Kidney epithelial cell (primary cell): Measurements from ENCODE around the gene MCM3. TPM values are rescaled to one million over a fixed set of nuclear protein-coding genes. Genes with fewer than 3 reads are reported as not detected.

Source experiments
- DNase-seq: peaks from one replicate; pipeline ENCODE4 v3.0.0-alpha.2; 2010; ENCODE audit warnings: low read depth
- H3K27me3 ChIP-seq: 2 replicates; pipeline ENCODE4 v1.6.0; 2011; ENCODE audit warnings: low read length; ENCODE audit not compliant: control insufficient read depth, insufficient read depth
- H3K36me3 ChIP-seq: 2 replicates; pipeline ENCODE4 v1.5.1; 2011; ENCODE audit warnings: low read length; ENCODE audit not compliant: control insufficient read depth, insufficient read depth
- H3K4me3 ChIP-seq: 2 replicates; pipeline ENCODE4 v1.5.1; 2011; ENCODE audit warnings: low read depth, mild to moderate bottlenecking, control low read depth, low read length
- total RNA-seq: library from RNA; depleted of rRNA; stranded (reverse); fragments of >200 nt; gene quantifications from 2 replicates; pipeline ENCODE4 v1.2.3, GENCODE V29; 2015
- TF ChIP-seq, protein P1 (sequence below): IDR thresholded peaks from 2 replicates; pipeline ENCODE4 v1.5.1; 2011; ENCODE audit warnings: mild to moderate bottlenecking, moderate library complexity, low read length, control low read depth, inconsistent platforms; ENCODE audit not compliant: insufficient read depth, poor library complexity, severe bottlenecking

The MCM3 gene
- total RNA-seq, 1 donor from 2014 or later: 37.1 TPM

DNA sequence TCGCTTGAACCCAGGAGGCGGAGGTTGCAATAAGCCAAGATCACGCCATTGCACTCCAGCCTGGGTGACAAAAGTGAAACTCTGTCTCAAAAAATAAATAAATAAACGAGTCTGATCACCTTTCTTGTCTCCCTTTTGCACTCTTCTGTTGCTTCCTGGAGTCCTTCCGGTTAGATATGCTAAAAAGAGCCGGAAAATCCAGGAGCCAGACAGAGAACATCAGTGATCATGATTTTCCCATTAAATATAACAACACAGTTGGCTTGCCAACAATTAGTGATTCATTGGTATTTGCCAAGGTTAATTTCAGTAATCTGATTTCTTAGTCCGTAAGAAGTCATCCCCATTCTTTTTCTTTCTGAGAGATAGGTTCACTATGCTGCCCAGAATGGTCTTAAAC lies 3.7 kb upstream of the MCM3 start:
- Histone ChIP-seq H3K4me3 (no peak overlapping the region), H3K27me3 (no peaks in the 10 kb centered on the region), H3K36me3 (no peaks in the 10 kb centered on the region)
- DNase-seq: no peak
- TF ChIP-seq, protein P1, sequence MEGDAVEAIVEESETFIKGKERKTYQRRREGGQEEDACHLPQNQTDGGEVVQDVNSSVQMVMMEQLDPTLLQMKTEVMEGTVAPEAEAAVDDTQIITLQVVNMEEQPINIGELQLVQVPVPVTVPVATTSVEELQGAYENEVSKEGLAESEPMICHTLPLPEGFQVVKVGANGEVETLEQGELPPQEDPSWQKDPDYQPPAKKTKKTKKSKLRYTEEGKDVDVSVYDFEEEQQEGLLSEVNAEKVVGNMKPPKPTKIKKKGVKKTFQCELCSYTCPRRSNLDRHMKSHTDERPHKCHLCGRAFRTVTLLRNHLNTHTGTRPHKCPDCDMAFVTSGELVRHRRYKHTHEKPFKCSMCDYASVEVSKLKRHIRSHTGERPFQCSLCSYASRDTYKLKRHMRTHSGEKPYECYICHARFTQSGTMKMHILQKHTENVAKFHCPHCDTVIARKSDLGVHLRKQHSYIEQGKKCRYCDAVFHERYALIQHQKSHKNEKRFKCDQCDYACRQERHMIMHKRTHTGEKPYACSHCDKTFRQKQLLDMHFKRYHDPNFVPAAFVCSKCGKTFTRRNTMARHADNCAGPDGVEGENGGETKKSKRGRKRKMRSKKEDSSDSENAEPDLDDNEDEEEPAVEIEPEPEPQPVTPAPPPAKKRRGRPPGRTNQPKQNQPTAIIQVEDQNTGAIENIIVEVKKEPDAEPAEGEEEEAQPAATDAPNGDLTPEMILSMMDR: no peak

DNA sequence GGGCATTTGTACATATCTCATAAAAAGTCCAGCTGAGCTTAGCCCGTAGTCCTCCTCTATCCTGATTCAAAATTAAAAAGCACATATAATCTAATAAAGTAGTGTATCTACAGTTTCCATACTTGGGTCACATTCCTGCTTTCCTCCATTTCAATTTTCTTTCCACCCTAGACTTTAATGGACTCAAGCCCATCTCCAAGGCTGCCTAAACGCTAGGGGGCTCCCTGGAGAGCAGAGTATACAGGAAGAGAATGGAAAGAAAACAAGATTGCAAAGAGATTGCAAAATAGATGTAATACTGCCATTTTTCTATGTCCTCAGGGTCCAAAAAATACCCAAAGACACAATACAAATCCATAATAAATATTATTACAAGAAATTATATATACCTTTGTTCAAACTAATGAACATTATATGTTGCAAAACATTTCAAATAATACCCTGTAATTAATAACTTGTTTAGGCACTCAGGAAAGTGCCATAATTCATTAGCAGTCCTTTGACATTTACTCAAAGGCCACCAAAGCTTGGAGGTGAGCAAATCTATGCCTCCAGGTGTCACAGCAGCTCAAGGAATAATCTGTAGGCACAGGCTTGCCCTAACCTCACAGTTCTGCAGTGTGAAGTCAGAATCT lies 2.4 kb upstream of the MCM3 start:
- no peaks in the 10 kb centered on the region for H3K27me3 ChIP-seq
- no peaks in the 10 kb centered on the region for H3K36me3 ChIP-seq
- TF ChIP-seq, protein P1: peak; percentile 89
- no peak for DNase-seq
- H3K4me3 ChIP-seq: no peak overlapping the region

DNA sequence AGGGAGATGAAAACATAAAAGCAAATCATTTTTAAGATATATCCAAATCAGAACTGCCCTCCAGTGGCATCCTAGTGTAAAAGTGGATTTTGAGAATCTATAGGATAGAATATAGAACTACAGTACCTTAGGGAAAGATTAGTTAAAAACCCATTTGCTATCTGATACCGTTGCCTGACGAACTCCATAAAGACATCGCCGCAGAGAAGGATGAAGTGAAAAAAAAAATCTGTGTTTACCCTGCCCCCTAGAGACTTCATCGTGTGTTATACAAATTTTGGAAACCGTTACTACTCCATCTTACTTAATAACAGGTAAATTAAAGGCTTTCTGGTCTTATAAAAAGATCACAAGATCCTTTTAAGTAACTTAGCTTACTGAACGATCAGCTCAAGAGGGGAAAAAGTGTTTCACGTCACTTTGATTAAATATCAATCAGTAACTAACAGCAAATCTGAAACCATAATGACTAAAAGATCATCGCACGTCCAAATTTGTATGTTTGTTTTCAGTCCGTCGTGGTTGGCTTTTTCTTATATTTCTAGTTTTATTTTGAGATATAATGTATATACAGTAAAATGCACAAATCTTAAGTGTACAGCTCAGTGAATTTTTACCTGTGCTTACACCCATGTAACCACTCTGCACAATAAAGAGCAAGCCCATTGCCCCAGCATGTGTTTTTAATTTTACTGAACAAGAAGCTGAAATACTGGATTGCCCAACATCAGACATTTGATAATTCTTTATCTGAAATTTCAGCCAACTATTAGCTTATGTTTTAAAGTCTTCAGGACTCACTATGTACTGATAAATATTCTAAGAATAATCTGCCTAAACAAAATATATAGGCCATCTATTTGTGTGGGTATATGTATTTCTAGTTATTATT lies 881 bp upstream of the MCM3 start:
- Histone ChIP-seq H3K27me3 (no peaks in the 10 kb centered on the region), H3K4me3 (peak overlapping the region; percentile 40), H3K36me3 (no peaks in the 10 kb centered on the region)
- TF ChIP-seq, protein P1: peak; percentile 19
- no peak for DNase-seq

DNA sequence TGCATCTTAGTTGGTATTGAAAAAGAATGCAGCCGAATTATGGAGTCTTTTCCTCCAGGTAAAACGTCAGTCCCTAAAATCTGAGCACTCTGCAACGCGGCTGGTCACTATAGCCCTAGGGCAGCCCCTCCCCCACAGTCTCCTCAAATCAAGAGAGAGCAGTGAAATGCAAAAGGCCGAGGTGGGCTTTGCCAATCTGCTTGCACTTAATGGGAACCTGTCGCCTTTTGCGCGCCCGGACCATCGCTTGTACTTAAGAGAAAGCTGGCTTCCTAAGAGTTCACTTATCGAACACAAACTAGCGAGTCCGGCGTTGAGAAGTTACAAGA lies 447 bp downstream of the MCM3 start:
- no peak for DNase-seq
- TF ChIP-seq, protein P1: no peak
- Histone ChIP-seq H3K27me3 (no peaks in the 10 kb centered on the region), H3K36me3 (no peaks in the 10 kb centered on the region), H3K4me3 (peak overlapping the region; percentile 63)

DNA sequence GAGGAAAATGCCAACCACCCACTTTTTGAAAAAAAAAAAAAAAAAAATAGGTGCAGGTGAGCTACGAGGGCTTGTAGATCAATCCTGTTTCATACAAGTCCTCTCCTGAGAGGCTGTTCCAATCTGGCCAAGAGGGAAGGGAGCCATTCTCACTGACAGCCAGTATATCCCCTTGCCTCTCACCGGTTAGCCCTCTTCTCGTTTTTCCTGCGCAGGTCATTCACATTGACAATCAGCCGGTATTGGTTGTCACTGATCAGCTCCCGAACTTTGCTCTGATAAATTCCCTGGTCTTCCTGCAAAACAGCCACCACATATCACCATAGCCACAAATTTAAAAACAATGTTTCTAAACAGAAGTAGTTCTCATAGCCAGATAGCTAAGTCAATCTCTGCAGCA lies 1.4 kb downstream of the MCM3 start:
- TF ChIP-seq, protein P1: no peak
- Histone ChIP-seq H3K4me3 (peak overlapping the region; percentile 63), H3K27me3 (no peaks in the 10 kb centered on the region), H3K36me3 (no peaks in the 10 kb centered on the region)
- DNase-seq: no peak
